ENCODE measurements around the gene CAMTA1.

The CAMTA1 gene

GRCh38 chr1:7607097-7607496, 821.8 kb downstream of the CAMTA1 start:
- TF ChIP-seq, protein P1, sequence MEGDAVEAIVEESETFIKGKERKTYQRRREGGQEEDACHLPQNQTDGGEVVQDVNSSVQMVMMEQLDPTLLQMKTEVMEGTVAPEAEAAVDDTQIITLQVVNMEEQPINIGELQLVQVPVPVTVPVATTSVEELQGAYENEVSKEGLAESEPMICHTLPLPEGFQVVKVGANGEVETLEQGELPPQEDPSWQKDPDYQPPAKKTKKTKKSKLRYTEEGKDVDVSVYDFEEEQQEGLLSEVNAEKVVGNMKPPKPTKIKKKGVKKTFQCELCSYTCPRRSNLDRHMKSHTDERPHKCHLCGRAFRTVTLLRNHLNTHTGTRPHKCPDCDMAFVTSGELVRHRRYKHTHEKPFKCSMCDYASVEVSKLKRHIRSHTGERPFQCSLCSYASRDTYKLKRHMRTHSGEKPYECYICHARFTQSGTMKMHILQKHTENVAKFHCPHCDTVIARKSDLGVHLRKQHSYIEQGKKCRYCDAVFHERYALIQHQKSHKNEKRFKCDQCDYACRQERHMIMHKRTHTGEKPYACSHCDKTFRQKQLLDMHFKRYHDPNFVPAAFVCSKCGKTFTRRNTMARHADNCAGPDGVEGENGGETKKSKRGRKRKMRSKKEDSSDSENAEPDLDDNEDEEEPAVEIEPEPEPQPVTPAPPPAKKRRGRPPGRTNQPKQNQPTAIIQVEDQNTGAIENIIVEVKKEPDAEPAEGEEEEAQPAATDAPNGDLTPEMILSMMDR (IDR thresholded peaks at IDR 0.05; ENCODE audit: control insufficient read depth, extremely low read depth, insufficient read depth) = no peak
- no peak overlapping the region for H3K4me3 ChIP-seq (ENCODE audit: low read depth, low read length)

DNA sequence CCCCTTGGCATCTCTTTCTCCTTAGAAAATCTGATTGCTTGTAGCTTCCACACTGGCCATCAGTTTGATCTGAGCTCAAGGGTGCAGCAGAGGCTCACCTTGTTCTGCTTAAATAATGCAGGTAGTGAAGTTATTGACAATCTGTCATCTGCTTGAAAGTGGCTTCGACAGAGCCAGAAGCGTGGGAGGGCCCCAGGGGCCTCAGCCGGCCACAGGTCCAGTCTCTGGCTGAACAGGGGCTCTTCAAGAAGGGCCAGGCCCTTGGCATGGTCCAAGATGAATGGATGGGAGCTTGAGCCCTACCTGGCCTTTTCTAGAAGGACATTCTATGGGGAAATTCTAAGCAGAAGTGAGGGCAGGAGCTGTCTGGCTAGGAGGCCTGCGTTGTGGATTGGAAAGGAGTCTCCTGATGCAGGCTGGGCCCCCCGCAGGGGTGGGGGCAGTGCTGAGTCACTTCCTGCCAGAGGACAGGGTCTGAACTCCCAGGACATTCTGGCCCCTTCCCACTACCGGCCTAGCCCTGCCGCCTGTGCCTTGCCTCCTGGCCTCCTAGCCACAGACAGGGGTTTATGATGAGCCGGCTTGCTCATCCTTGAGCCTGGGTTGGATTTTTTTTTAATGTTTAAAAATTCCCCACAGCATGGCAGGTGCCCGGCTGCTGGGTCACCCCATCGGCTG, 823.5 kb downstream of the CAMTA1 start:
- H3K4me3 ChIP-seq (ENCODE audit: low read depth, low read length) = no peak overlapping the region
- TF ChIP-seq, protein P1 (IDR thresholded peaks at IDR 0.05; ENCODE audit: control insufficient read depth, extremely low read depth, insufficient read depth) = no peak
- DNase-seq (ENCODE audit: low read depth) = no peak

More at GRCh38 chr1:7607097-7607496, 821.8 kb downstream of the CAMTA1 start:
- DNase-seq (ENCODE audit: low read depth) = no peak

DNA sequence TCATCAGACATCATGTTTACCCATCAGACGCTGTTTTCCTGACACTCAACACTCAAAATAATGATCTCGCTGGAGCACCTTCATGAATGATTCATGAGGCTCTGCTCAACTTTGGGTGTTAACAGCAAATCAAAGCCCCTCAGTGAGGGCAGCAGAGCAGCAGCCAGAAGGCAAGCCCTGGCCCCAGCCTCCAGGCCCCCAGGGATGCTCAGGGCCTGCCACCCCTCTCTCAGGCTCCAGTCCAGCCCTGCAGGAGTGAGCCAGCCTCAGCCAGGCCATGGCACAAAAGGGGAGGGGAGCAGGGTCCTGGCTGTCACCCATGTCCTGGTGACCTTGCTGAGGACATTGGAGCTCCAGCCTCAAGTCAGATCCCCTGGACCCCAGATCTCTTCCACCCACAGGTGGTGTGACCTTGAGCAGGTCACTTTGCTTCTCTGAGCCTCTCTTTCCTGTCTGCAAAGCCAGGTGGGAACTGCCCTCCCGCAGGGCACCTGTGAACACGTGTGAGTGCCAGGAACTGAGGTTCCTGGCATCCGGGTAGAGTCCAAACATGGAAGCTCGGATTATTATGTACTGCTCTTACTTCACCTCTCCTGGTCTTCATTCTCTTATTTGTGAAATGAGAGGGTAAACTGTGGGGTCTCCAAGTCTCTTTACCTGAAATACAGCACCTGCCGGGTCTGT, 824.2 kb downstream of the CAMTA1 start:
- TF ChIP-seq, protein P1 (IDR thresholded peaks at IDR 0.05; ENCODE audit: control insufficient read depth, extremely low read depth, insufficient read depth) = no peak
- DNase-seq (ENCODE audit: low read depth) = no peak
- H3K4me3 ChIP-seq (ENCODE audit: low read depth, low read length) = no peak overlapping the region

DNA sequence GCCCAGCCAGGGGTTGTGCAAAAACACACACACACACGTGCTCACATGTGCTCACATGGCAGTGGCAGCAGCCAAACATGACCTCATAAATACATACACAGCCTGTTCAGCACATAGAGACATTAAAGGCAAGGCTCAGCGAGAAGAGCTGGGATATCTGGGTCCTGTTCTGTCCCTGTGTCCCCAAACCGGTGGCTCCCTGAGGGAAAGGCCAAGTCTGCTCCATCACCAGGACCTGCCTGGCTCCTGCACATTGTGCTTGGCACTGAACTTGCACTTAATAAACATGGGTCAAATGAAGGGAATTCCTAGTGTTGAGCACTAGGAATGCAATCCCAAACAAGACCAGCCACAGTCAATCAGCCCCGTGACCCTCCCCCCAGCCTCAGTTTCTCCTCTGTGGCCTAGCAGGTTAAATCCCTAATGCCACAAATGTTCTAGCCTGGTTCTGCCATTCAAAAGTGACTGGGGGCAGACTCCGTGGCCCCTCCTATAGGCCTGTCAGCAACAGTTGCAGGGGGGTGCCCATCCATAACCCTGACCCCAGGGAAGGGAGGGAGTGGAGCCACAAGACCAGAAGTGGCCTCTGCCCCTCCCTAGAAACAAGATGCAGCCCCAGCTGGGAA, 825.0 kb downstream of the CAMTA1 start:
- TF ChIP-seq, protein P1 (IDR thresholded peaks at IDR 0.05; ENCODE audit: control insufficient read depth, extremely low read depth, insufficient read depth) = no peak
- H3K4me3 ChIP-seq (ENCODE audit: low read depth, low read length) = no peak overlapping the region

DNA sequence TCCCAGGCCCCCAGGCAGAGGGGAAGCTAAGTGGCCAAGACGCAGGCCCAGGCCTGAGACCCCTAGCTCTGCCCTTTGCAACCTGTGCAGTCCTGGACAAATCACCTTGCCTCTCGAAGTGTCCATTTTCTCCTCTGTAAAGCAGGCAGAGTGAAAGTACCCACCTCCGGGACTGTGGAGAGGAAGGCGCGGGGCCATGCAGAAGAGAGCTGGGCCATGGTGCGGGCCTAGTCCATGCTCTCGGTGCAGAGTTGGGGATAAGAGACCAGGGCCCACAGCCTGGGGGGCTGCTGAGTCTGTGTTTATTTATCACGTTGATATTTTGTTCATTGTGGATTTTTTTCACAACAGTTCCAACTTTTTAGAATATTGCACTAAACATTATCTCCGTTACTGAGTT, 825.7 kb downstream of the CAMTA1 start:
- H3K4me3 ChIP-seq (ENCODE audit: low read depth, low read length) = no peak overlapping the region
- TF ChIP-seq, protein P1 (IDR thresholded peaks at IDR 0.05; ENCODE audit: control insufficient read depth, extremely low read depth, insufficient read depth) = no peak
- DNase-seq (ENCODE audit: low read depth) = no peak

More for the DNA sequence above, 825.0 kb downstream of the CAMTA1 start:
- no peak for DNase-seq (ENCODE audit: low read depth)

DNA sequence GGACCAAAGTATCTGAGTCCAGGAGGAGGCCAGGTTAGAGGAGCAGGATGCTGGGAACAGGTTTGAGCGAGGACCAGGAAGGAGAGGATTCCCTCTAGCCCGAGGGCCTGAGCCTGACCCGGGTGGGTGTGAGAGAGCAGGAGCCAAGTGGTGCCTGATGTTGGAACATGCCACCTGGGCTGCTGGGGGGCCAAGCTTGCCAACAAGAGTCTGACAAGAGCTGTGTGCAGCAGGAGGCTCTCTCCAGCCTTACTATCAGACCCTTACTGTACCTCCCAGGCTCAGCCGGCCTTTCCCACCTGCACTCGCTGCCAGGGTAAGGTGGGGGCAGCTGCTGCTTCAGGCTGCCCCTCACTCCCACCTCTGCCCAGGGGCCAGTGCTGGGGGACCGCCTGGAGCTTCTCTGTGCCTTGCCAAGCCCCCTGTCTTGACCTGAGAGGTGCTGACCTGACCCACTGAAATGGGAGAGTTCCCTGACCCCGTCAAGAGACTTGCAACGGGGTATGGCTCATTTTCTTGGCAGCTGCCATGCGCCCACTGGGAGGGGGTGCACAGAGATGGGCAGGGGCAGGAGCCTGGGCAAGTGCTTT, 826.3 kb downstream of the CAMTA1 start:
- TF ChIP-seq, protein P1 (IDR thresholded peaks at IDR 0.05; ENCODE audit: control insufficient read depth, extremely low read depth, insufficient read depth) = no peak
- H3K4me3 ChIP-seq (ENCODE audit: low read depth, low read length) = no peak overlapping the region
- DNase-seq (ENCODE audit: low read depth) = no peak
